ENCODE results near the gene NEO1.

GRCh38 chr15:73331501-73331900, 279.2 kb downstream of the NEO1 start:
- TF ChIP-seq, protein P1, sequence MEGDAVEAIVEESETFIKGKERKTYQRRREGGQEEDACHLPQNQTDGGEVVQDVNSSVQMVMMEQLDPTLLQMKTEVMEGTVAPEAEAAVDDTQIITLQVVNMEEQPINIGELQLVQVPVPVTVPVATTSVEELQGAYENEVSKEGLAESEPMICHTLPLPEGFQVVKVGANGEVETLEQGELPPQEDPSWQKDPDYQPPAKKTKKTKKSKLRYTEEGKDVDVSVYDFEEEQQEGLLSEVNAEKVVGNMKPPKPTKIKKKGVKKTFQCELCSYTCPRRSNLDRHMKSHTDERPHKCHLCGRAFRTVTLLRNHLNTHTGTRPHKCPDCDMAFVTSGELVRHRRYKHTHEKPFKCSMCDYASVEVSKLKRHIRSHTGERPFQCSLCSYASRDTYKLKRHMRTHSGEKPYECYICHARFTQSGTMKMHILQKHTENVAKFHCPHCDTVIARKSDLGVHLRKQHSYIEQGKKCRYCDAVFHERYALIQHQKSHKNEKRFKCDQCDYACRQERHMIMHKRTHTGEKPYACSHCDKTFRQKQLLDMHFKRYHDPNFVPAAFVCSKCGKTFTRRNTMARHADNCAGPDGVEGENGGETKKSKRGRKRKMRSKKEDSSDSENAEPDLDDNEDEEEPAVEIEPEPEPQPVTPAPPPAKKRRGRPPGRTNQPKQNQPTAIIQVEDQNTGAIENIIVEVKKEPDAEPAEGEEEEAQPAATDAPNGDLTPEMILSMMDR (IDR thresholded peaks at IDR 0.05; ENCODE audit: low read depth, low read length, missing input control): no peak
- TF ChIP-seq REST (IDR thresholded peaks at IDR 0.05) (no peak), JUND (IDR thresholded peaks at IDR 0.05) (no peak), NR2F2 (IDR thresholded peaks at IDR 0.05) (no peak), ZBTB33 (IDR thresholded peaks at IDR 0.05) (no peak), MAX (IDR thresholded peaks at IDR 0.05) (no peak), FOXA1 (IDR thresholded peaks at IDR 0.05) (no peak), RAD21 (IDR thresholded peaks at IDR 0.05) (no peak), HNF4A (conservative IDR thresholded peaks at IDR 0.05) (no peak)
